ENCODE data around the gene ZDHHC16.
"Not testable (repeated sequence)": the region's sequence is repeated elsewhere in the genome, so short reads cannot be mapped to it uniquely, and the experiment has no call there.

The ZDHHC16 gene

GRCh38 chr10:97406064-97406463, 39.9 kb upstream of the ZDHHC16 start:
- Histone ChIP-seq H3K9me3 (no peaks in the 10 kb centered on the region), H3K36me3 (no peaks in the 10 kb centered on the region), H3K4me1 (ENCODE audit: control insufficient read depth in 1 of 2, insufficient read depth in 1 of 2, low read depth in 1 of 2, low read length in 1 of 2) (peaks cover 94 to 98% of the 10 kb centered on the region in 2 experiments), H3K4me3 (ENCODE audit: low read depth in 1 of 2, low read length in 1 of 2) (peak overlapping the region; percentile 54 to 63), H3K27me3 (no peaks in the 10 kb centered on the region), H3K27ac (peak overlapping the region; percentile 97)
- TF ChIP-seq CTCF (IDR thresholded peaks at IDR 0.05), result peak; percentile 45

DNA sequence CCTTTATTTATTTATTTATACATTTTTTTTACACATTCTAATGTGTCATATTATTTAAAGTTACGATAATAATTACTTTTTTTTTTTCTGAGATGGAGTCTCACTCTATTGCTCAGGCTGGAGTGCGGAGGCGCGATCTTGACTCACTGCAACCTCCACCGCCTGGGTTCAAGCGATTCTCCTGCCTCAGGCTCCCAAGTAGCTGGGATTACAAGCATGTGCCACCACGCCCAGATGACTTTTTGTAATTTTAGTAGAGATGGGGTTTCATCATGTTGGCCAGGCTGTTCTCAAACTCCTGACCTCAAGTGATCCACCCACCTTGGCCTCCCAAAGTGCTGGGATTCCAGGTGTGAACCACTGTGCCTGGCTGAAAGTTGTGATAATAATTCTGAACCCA, 39.5 kb upstream of the ZDHHC16 start:
- H3K27me3 ChIP-seq, H3K9me3 ChIP-seq, H3K36me3 ChIP-seq: not testable (repeated sequence)
- Histone ChIP-seq H3K27ac (peak overlapping the region; percentile 97), H3K4me3 (ENCODE audit: low read depth in 1 of 2, low read length in 1 of 2) (peak overlapping the region; percentile 54 to 63), H3K4me1 (ENCODE audit: control insufficient read depth in 1 of 2, insufficient read depth in 1 of 2, low read depth in 1 of 2, low read length in 1 of 2) (peaks cover 94 to 99% of the 10 kb centered on the region in 2 experiments)

DNA sequence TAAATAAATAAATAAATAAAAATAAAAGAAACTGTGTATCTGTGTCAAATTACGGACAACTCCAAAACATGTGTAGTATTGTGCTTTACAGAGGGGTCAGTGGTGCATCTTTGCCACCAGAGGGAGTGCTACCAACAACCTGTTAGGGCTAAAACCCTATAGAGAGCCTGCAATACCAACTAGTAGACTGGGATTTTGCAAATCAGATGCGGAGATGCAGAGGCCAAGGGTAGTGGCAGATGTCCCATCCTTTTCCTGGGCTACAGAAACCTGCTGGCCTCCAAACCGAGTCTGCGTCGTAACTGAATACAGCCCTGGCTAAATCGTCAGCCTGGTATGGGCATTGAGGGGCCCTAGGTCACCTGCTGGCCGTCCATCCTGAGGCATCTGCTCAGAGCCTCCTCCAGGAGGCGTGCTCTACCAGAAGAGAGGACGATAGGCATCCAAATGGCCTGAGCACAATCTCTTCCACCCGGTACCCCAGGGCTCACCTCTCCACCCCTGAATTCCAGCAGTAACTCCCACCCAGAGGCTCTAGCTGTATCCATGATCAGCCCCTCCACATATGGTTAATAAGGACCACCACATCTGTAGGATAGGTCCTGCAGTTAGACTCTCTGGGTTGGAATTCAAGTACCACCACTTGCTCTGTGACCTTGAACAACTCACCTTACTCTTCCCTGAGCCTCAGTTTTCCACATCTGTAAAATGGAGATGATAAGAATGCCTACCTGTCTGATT, 38.6 kb upstream of the ZDHHC16 start:
- H3K36me3 ChIP-seq, result no peaks in the 10 kb centered on the region
- peaks cover 94 to 99% of the 10 kb centered on the region in 2 experiments for H3K4me1 ChIP-seq (ENCODE audit: control insufficient read depth in 1 of 2, insufficient read depth in 1 of 2, low read depth in 1 of 2, low read length in 1 of 2)
- TF ChIP-seq CTCF (IDR thresholded peaks at IDR 0.05), result peak; percentile 90
- no peaks in the 10 kb centered on the region for H3K27me3 ChIP-seq
- H3K4me3 ChIP-seq (ENCODE audit: low read depth in 1 of 2, low read length in 1 of 2), result peak overlapping the region; percentile 54 to 63
- peak overlapping the region; percentile 97 for H3K27ac ChIP-seq
- H3K9me3 ChIP-seq, result no peaks in the 10 kb centered on the region

GRCh38 chr10:97407952-97408248, 38.1 kb upstream of the ZDHHC16 start:
- Histone ChIP-seq H3K27ac (peak overlapping the region; percentile 97), H3K27me3 (no peaks in the 10 kb centered on the region), H3K4me3 (ENCODE audit: low read depth in 1 of 2, low read length in 1 of 2) (peak overlapping the region; percentile 54 to 63), H3K9me3 (no peaks in the 10 kb centered on the region), H3K4me1 (ENCODE audit: control insufficient read depth in 1 of 2, insufficient read depth in 1 of 2, low read depth in 1 of 2, low read length in 1 of 2) (peaks cover 94 to 99% of the 10 kb centered on the region in 2 experiments), H3K36me3 (no peaks in the 10 kb centered on the region)
- no peak for TF ChIP-seq CTCF (IDR thresholded peaks at IDR 0.05)

- Histone ChIP-seq H3K9me3 (no peaks in the 10 kb centered on the region), H3K36me3 (no peaks in the 10 kb centered on the region), H3K4me3 (ENCODE audit: low read depth in 1 of 2, low read length in 1 of 2) (peak overlapping the region; percentile 54 to 63), H3K27ac (peak overlapping the region; percentile 97), H3K4me1 (ENCODE audit: control insufficient read depth in 1 of 2, insufficient read depth in 1 of 2, low read depth in 1 of 2, low read length in 1 of 2) (peaks cover 92 to 99% of the 10 kb centered on the region in 2 experiments), H3K27me3 (no peaks in the 10 kb centered on the region)
- TF ChIP-seq CTCF (IDR thresholded peaks at IDR 0.05), result no peak
These were observed 37.4 kb upstream of the ZDHHC16 start for GRCh38 chr10:97408496-97408992.

GRCh38 chr10:97411406-97411805, 34.6 kb upstream of the ZDHHC16 start:
- H3K36me3 ChIP-seq, result no peaks in the 10 kb centered on the region
- no peak for TF ChIP-seq CTCF (IDR thresholded peaks at IDR 0.05)
- no peaks in the 10 kb centered on the region for H3K9me3 ChIP-seq
- peaks cover 77 to 84% of the 10 kb centered on the region in 2 experiments for H3K4me1 ChIP-seq (ENCODE audit: control insufficient read depth in 1 of 2, insufficient read depth in 1 of 2, low read depth in 1 of 2, low read length in 1 of 2)
- peak overlapping the region; percentile 97 for H3K27ac ChIP-seq
- no peak overlapping the region for H3K4me3 ChIP-seq (ENCODE audit: low read depth in 1 of 2, low read length in 1 of 2)
- H3K27me3 ChIP-seq, result no peaks in the 10 kb centered on the region
